SK-N-MC (cell line): ENCODE data around the gene DUSP22.

ENCODE experiments used
- EZH2 ChIP-seq: fragments of 200-600 bp; sonication (generic); IDR thresholded peaks from one replicate; pipeline ENCODE4 v1.6.1; 2017; ENCODE audit warnings: antibody characterized with exemption
- FOXP2 ChIP-seq: optimal IDR thresholded peaks from 2 replicates; pipeline ENCODE3; 2011; ENCODE audit warnings: mild to moderate bottlenecking, moderate library complexity; ENCODE audit not compliant: insufficient read depth; ENCODE audit errors: extremely low read length, control extremely low read depth
- POLR2AphosphoS5 ChIP-seq: IDR thresholded peaks from 2 replicates; pipeline ENCODE4 v1.6.1; 2012; ENCODE audit warnings: mild to moderate bottlenecking, low read depth, low read length, borderline replicate concordance

- TF ChIP-seq EZH2 (no peak), POLR2AphosphoS5 (no peak), FOXP2 (no peak)
Observed at GRCh38 chr6:321536-322258, 29.4 kb downstream of the DUSP22 start.
